Measurements from ENCODE around the gene KRTAP10-10. TPM values are rescaled to one million over a fixed set of nuclear protein-coding genes. Genes with fewer than 3 reads are reported as not detected.
"Not testable (repeated sequence)": the region's sequence is repeated elsewhere in the genome, so short reads cannot be mapped to it uniquely, and the experiment has no call there.

The KRTAP10-10 gene
- total RNA-seq, 4 donors from 2014 or later: not detected

GRCh38 chr21:44658913-44659595 lies 21.9 kb downstream of the KRTAP10-10 start:
- no peak overlapping the region for H3K4me3 ChIP-seq
- no peak for DNase-seq
- H3K27ac ChIP-seq: peak overlapping the region in 3 of 4 donors; percentile 25 to 82 (median 59)

GRCh38 chr21:44661567-44661966 lies 24.4 kb downstream of the KRTAP10-10 start:
- DNase-seq, H3K9me3 ChIP-seq, H3K36me3 ChIP-seq, H3K4me3 ChIP-seq, H3K27ac ChIP-seq, H3K27me3 ChIP-seq, H3K4me1 ChIP-seq: not testable (repeated sequence)

More at GRCh38 chr21:44658913-44659595, 21.9 kb downstream of the KRTAP10-10 start:
- TF ChIP-seq CTCF (IDR thresholded peaks at IDR 0.05) (no peak), POLR2A (IDR thresholded peaks at IDR 0.05) (no peak)
- H3K9me3 ChIP-seq: no peaks in the 10 kb centered on the region
- H3K27me3 ChIP-seq: no peaks in the 10 kb centered on the region
- H3K4me1 ChIP-seq: no peaks in the 10 kb centered on the region
- H3K36me3 ChIP-seq: no peaks in the 10 kb centered on the region

- Histone ChIP-seq H3K36me3 (no peaks in the 10 kb centered on the region), H3K4me1 (no peaks in the 10 kb centered on the region), H3K27ac (no peak overlapping the region), H3K27me3 (no peaks in the 10 kb centered on the region), H3K9me3 (no peaks in the 10 kb centered on the region), H3K4me3 (no peak overlapping the region)
- no peak for TF ChIP-seq POLR2A (IDR thresholded peaks at IDR 0.05)
- TF ChIP-seq CTCF (IDR thresholded peaks at IDR 0.05): no peak
- no peak for DNase-seq
These were observed 27.5 kb downstream of the KRTAP10-10 start for GRCh38 chr21:44664691-44665090.

GRCh38 chr21:44666401-44667320 lies 29.5 kb downstream of the KRTAP10-10 start, which contains the start of gene KRTAP12-2:
TSS of gene KRTAP12-2 (minus strand) at chr21:44666927. CDS start at chr21:44666886, 41 bp downstream.
- no peaks in the 10 kb centered on the region for H3K27me3 ChIP-seq
- DNase-seq: no peak
- TF ChIP-seq POLR2A (IDR thresholded peaks at IDR 0.05) (no peak), CTCF (IDR thresholded peaks at IDR 0.05) (no peak)
- H3K36me3 ChIP-seq: no peaks in the 10 kb centered on the region
- H3K9me3 ChIP-seq: peaks cover 0 to 8% (median 2%) of the 10 kb centered on the region in 4 donors
- H3K4me1 ChIP-seq: no peaks in the 10 kb centered on the region
- H3K4me3 ChIP-seq: no peak within 1 kb of the TSS
- H3K27ac ChIP-seq: no peak within 1 kb of the TSS

GRCh38 chr21:44667612-44668011 lies 30.5 kb downstream of the KRTAP10-10 start:
- Histone ChIP-seq H3K4me3 (no peak overlapping the region), H3K27ac (no peak overlapping the region), H3K36me3 (no peaks in the 10 kb centered on the region), H3K9me3 (peaks cover 0 to 15% (median 4%) of the 10 kb centered on the region in 4 donors), H3K27me3 (no peaks in the 10 kb centered on the region), H3K4me1 (no peaks in the 10 kb centered on the region)
- no peak for DNase-seq
- TF ChIP-seq CTCF (IDR thresholded peaks at IDR 0.05) (no peak), POLR2A (IDR thresholded peaks at IDR 0.05) (no peak)
